HepG2 (cell line): ENCODE measurements around the gene CHCHD1. TPM values are rescaled to one million over a fixed set of nuclear protein-coding genes. Genes with fewer than 3 reads are reported as not detected.

ENCODE experiments used
- AGO1 ChIP-seq: fragments of 200-400 bp; formaldehyde crosslinking; IDR thresholded peaks from 2 replicates; pipeline ENCODE4 v1.6.1; 2017; ENCODE audit warnings: mild to moderate bottlenecking, low read depth, low read length, moderate library complexity; ENCODE audit not compliant: poor library complexity, severe bottlenecking
- ATF7 ChIP-seq, 2 experiments: fragments of 450-650 bp in 1 of 2; sonication (generic) in 1 of 2; formaldehyde crosslinking in 1 of 2; IDR thresholded peaks; 2 replicates each; pipeline versions ENCODE4 v1.4.0 to v1.6.1; 2016 to 2020; ENCODE audit warnings: antibody characterized with exemption in 1 of 2, mild to moderate bottlenecking in 1 of 2, missing genetic modification reagents in 1 of 2
- CHD2 ChIP-seq: IDR thresholded peaks from 2 replicates; pipeline ENCODE4 v1.6.1; 2011; ENCODE audit warnings: low read depth, low read length, improper control_type of control experiment
- FOXM1 ChIP-seq: sonication (generic); formaldehyde crosslinking; IDR thresholded peaks from 2 replicates; pipeline ENCODE4 v1.5.0; 2020; ENCODE audit warnings: missing genetic modification reagents
- MTF1 ChIP-seq: sonication (generic); formaldehyde crosslinking; IDR thresholded peaks from 2 replicates; pipeline ENCODE4 v1.5.0; 2020; ENCODE audit warnings: missing genetic modification reagents
- NFIB ChIP-seq: sonication (generic); formaldehyde crosslinking; IDR thresholded peaks from 2 replicates; pipeline ENCODE4 v1.9.0; 2021; ENCODE audit warnings: missing genetic modification reagents, mild to moderate bottlenecking, borderline replicate concordance
- NPAS2 ChIP-seq: sonication (generic); formaldehyde crosslinking; IDR thresholded peaks from 2 replicates; pipeline ENCODE4 v1.8.0; 2022; ENCODE audit warnings: mild to moderate bottlenecking, missing genetic modification reagents, borderline replicate concordance
- POLR2AphosphoS2 ChIP-seq: IDR thresholded peaks from 2 replicates; pipeline ENCODE4 v1.6.1; 2011; ENCODE audit warnings: low read depth, low read length, improper control_type of control experiment
- POLR2AphosphoS5 ChIP-seq: IDR thresholded peaks from 2 replicates; pipeline ENCODE4 v1.6.1; 2012; ENCODE audit warnings: low read depth, low read length
- SP4 ChIP-seq: sonication (generic); formaldehyde crosslinking; IDR thresholded peaks from 2 replicates; pipeline ENCODE4 v1.8.1; 2023; ENCODE audit warnings: mild to moderate bottlenecking, missing genetic modification reagents
- ZC3H13 ChIP-seq: sonication (generic); formaldehyde crosslinking; IDR thresholded peaks from 2 replicates; pipeline ENCODE4 v1.8.1; 2023; ENCODE audit warnings: mild to moderate bottlenecking, missing genetic modification reagents, moderate library complexity
- ZC3H4 ChIP-seq: sonication (generic); formaldehyde crosslinking; IDR thresholded peaks from 2 replicates; pipeline ENCODE4 v1.4.0; 2020; ENCODE audit warnings: missing genetic modification reagents, borderline replicate concordance
- ZNF232 ChIP-seq: sonication (generic); formaldehyde crosslinking; IDR thresholded peaks from 2 replicates; pipeline ENCODE4 v1.4.0; 2020; ENCODE audit warnings: missing genetic modification reagents, borderline replicate concordance
- ZNF709 ChIP-seq: sonication (generic); formaldehyde crosslinking; IDR thresholded peaks from 2 replicates; pipeline ENCODE4 v1.5.0; 2020; ENCODE audit warnings: mild to moderate bottlenecking, missing genetic modification reagents
- ZNF737 ChIP-seq: sonication (generic); formaldehyde crosslinking; IDR thresholded peaks from 2 replicates; pipeline ENCODE4 v1.5.0; 2020; ENCODE audit warnings: missing genetic modification reagents, mild to moderate bottlenecking, borderline replicate concordance
- ZNF768 ChIP-seq: sonication (generic); formaldehyde crosslinking; IDR thresholded peaks from 2 replicates; pipeline ENCODE4 v1.4.0; 2020; ENCODE audit warnings: missing genetic modification reagents
- ZNF883 ChIP-seq: sonication (generic); formaldehyde crosslinking; IDR thresholded peaks from 2 replicates; pipeline ENCODE4 v1.5.1; 2020; ENCODE audit warnings: mild to moderate bottlenecking, missing genetic modification reagents; ENCODE audit errors: not compliant biosample characterization
- ZNF891 ChIP-seq: sonication (generic); formaldehyde crosslinking; IDR thresholded peaks from 2 replicates; pipeline ENCODE4 v1.5.0; 2020; ENCODE audit warnings: mild to moderate bottlenecking, missing genetic modification reagents
- polyA plus RNA-seq, 8 experiments: library from polyadenylated mRNA; depleted of rRNA in 3 of 8; stranded (reverse) in 7 of 8; unstranded in 1 of 8; fragments of >200 nt; fragmentation: Illumina TruSeq in 4 of 8; extraction: Trizol in 4 of 8; gene quantifications; 2 replicates each; pipeline versions ENCODE4 v1.2.1 to v1.2.3, GENCODE V29; 2011 to 2016; ENCODE audit warnings: low read depth in 4 of 8, missing spikeins in 1 of 8, mixed read lengths in 1 of 8; ENCODE audit not compliant: insufficient read depth in 1 of 8
- total RNA-seq, 5 experiments: library from RNA; depleted of rRNA; stranded (reverse); fragments of >200 nt; fragmentation: Illumina TruSeq; extraction: Trizol; gene quantifications; 2 replicates each; pipeline ENCODE4 v1.2.3, GENCODE V29; 2016; ENCODE audit warnings: low read depth in 1 of 5
- TF ChIP-seq, protein P1 (sequence below): sonication (generic); formaldehyde crosslinking; IDR thresholded peaks from 2 replicates; pipeline ENCODE4 v1.4.0; 2020; ENCODE audit warnings: missing genetic modification reagents
- TF ChIP-seq, protein P2 (sequence below): sonication (generic); formaldehyde crosslinking; IDR thresholded peaks from 2 replicates; pipeline ENCODE4 v1.4.0; 2020; ENCODE audit warnings: missing genetic modification reagents, mild to moderate bottlenecking, borderline replicate concordance
- TF ChIP-seq, protein P3 (sequence below): sonication (generic); formaldehyde crosslinking; IDR thresholded peaks from 2 replicates; pipeline ENCODE4 v1.4.0; 2020; ENCODE audit warnings: missing genetic modification reagents, mild to moderate bottlenecking, borderline replicate concordance
- TF ChIP-seq, protein P4 (sequence below): sonication (generic); IDR thresholded peaks from 2 replicates; pipeline ENCODE4 v1.6.1; 2016; ENCODE audit warnings: low read depth, borderline replicate concordance

Gene CHCHD1
- total and polyA plus RNA-seq, 2 of the 13 experiments (the other 11 are each of a cell fraction or from before 2014, with no cell fraction given): 36.9 to 71.2 TPM

DNA sequence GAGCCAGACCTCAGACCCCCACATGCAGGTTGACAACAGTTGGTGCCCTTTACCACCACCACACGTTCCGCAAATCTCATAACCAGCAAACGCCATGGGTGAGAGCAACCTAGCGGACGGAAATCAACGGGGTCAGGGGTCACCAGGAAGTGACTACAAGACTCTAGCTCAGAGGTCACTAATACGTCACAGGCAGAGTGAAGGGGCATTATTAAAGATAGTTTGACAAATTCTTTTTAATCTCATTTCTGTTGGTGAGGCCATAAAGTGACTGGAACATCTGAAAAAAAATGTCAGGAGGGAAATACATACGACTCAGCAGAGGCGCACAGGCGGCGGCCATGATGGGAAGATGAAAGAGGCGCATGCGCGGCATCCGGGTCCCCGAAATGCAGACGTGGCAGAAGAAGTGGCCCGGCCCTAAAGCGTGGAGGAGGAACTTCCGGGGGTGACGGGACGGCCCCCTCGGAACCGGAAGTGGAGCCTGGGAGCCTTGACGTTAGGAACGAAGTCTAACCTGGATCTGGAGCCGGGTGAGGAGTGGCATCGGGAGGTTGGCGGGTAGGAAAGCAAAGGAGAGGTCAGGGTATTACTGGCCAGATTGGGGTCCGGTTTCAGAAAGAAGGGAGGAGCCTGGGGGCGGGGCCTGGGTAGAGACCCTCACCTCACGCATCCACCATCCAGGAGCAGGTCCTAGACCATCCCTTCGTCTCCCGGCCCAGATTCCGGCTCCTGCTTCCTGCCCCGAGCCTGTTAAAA lies 37.8 kb upstream of the CHCHD1 start, which contains the start of gene SEC24C (continued):
- TF ChIP-seq ZNF737 (CRISPR knock-in tag) (no peak), POLR2AphosphoS5 (peak; percentile 94), AGO1 (peak; percentile 71), NFIB (no peak), ZC3H4 (no peak), ZNF883 (CRISPR knock-in tag) (peak; percentile 57), ZNF768 (CRISPR knock-in tag) (no peak), ATF7 (IDR thresholded peaks at IDR 0.05) (no peak), ATF7 (CRISPR knock-in tag; IDR thresholded peaks at IDR 0.05) (no peak), MTF1 (no peak), ZNF232 (CRISPR knock-in tag) (peak; percentile 36; the same call in 1 of the 2 replicates), CHD2 (0 out of 2 replicates have a peak, but pooled peaks have one; percentile 9), SP4 (CRISPR knock-in tag) (peak; percentile 79; the same call in 1 of the 2 replicates), ZNF891 (CRISPR knock-in tag) (no peak), POLR2AphosphoS2 (no peak; the same call in 1 of the 2 replicates), FOXM1 (CRISPR knock-in tag) (no peak), ZNF709 (CRISPR knock-in tag) (peak; percentile 63; the same call in 1 of the 2 replicates), ZC3H13 (no peak), NPAS2 (CRISPR knock-in tag) (no peak)
- TF ChIP-seq, protein P1, sequence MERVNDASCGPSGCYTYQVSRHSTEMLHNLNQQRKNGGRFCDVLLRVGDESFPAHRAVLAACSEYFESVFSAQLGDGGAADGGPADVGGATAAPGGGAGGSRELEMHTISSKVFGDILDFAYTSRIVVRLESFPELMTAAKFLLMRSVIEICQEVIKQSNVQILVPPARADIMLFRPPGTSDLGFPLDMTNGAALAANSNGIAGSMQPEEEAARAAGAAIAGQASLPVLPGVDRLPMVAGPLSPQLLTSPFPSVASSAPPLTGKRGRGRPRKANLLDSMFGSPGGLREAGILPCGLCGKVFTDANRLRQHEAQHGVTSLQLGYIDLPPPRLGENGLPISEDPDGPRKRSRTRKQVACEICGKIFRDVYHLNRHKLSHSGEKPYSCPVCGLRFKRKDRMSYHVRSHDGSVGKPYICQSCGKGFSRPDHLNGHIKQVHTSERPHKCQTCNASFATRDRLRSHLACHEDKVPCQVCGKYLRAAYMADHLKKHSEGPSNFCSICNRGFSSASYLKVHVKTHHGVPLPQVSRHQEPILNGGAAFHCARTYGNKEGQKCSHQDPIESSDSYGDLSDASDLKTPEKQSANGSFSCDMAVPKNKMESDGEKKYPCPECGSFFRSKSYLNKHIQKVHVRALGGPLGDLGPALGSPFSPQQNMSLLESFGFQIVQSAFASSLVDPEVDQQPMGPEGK: peak; percentile 93
- TF ChIP-seq, protein P2, sequence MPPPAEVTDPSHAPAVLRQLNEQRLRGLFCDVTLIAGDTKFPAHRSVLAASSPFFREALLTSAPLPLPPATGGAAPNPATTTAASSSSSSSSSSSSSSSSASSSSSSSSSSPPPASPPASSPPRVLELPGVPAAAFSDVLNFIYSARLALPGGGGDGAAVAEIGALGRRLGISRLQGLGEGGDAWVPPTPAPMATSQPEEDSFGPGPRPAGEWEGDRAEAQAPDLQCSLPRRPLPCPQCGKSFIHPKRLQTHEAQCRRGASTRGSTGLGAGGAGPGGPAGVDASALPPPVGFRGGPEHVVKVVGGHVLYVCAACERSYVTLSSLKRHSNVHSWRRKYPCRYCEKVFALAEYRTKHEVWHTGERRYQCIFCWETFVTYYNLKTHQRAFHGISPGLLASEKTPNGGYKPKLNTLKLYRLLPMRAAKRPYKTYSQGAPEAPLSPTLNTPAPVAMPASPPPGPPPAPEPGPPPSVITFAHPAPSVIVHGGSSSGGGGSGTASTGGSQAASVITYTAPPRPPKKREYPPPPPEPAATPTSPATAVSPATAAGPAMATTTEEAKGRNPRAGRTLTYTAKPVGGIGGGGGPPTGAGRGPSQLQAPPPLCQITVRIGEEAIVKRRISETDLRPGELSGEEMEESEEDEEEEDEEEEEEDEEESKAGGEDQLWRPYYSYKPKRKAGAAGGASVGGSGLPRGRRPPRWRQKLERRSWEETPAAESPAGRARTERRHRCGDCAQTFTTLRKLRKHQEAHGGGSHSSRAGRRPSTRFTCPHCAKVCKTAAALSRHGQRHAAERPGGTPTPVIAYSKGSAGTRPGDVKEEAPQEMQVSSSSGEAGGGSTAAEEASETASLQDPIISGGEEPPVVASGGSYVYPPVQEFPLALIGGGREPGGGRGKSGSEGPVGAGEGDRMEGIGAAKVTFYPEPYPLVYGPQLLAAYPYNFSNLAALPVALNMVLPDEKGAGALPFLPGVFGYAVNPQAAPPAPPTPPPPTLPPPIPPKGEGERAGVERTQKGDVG (CRISPR knock-in tag): no peak
- TF ChIP-seq, protein P3, sequence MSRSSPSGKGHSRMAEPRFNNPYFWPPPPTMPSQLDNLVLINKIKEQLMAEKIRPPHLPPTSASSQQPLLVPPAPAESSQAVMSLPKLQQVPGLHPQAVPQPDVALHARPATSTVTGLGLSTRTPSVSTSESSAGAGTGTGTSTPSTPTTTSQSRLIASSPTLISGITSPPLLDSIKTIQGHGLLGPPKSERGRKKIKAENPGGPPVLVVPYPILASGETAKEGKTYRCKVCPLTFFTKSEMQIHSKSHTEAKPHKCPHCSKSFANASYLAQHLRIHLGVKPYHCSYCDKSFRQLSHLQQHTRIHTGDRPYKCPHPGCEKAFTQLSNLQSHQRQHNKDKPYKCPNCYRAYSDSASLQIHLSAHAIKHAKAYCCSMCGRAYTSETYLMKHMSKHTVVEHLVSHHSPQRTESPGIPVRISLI (CRISPR knock-in tag): peak; percentile 59; the same call in 1 of the 2 replicates
- TF ChIP-seq, protein P4, sequence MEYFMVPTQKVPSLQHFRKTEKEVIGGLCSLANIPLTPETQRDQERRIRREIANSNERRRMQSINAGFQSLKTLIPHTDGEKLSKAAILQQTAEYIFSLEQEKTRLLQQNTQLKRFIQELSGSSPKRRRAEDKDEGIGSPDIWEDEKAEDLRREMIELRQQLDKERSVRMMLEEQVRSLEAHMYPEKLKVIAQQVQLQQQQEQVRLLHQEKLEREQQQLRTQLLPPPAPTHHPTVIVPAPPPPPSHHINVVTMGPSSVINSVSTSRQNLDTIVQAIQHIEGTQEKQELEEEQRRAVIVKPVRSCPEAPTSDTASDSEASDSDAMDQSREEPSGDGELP: no peak; the same call in 1 of the 2 replicates
